NCI-H774 (cell line): ENCODE results near the gene DCP1B.

Experiments
- DNase-seq: peaks from one replicate; lab custom pipeline; 2025; lab: John Stamatoyannopoulos, UW

DCP1B gene

GRCh38 chr12:2004113-2004929 lies at the start of gene DCP1B:
TSS of gene DCP1B (minus strand) at chr12:2004457. CDS start at chr12:2004431, 26 bp downstream.
- DNase-seq = peak; percentile 97

DNA sequence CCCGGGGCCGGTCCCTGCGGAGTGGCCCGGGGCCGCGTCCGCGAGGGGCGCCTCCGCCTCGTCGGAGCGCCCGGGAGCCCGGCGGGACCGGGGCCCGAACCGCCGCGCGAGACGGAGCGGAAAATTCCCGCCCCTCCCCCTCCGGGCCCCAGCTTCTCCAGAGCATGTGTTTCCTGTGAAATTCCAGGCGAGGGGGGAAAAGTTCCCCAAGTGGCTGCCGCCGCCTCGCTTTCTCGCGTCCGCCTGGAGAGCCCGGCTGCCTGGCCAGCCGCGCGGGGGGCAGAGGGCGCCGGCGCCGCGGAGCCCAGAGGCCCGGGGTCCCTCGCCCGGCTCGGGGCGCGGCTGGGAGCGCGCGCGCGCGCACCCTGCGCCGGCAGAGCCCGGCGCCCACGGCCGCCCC lies 49.4 kb upstream of the DCP1B start:
- DNase-seq = peak; percentile 30

- peak; percentile 62 for DNase-seq
These were observed 48.8 kb upstream of the DCP1B start, which contains the start of gene CACNA1C for GRCh38 chr12:2052826-2053678. TSS of gene CACNA1C (plus strand) at chr12:2052987. CDS start at chr12:2053563, 576 bp downstream.

- no peak for DNase-seq
These were observed 47.7 kb upstream of the DCP1B start for GRCh38 chr12:2051700-2052621.

- no peak for DNase-seq
These were observed 45.6 kb upstream of the DCP1B start for GRCh38 chr12:2049604-2050540.

GRCh38 chr12:2047752-2048151 lies 43.5 kb upstream of the DCP1B start:
- no peak for DNase-seq

DNA sequence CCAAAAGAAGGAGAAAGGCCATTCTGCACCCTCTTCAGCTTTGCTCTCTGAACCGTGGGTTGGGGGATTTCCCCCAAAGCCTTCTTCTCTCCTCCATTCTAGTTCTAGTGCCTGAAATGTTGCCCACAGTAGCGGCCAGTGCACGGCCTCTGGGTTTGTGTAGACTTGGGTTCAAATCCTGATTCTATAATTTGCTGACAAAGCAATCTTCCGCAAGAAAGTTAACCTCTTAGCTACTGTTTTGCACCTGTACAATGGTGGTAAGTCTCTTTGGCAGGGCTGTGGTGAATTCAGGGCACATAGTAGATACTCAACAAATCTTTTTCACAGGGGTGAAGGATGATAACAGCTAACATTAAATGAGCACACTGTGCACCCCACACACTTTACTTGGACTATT lies 42.7 kb upstream of the DCP1B start:
- no peak for DNase-seq

- no peak for DNase-seq
These were observed 39.9 kb upstream of the DCP1B start for GRCh38 chr12:2044165-2044564.

GRCh38 chr12:2043054-2043453 lies 38.8 kb upstream of the DCP1B start:
- DNase-seq = no peak

DNA sequence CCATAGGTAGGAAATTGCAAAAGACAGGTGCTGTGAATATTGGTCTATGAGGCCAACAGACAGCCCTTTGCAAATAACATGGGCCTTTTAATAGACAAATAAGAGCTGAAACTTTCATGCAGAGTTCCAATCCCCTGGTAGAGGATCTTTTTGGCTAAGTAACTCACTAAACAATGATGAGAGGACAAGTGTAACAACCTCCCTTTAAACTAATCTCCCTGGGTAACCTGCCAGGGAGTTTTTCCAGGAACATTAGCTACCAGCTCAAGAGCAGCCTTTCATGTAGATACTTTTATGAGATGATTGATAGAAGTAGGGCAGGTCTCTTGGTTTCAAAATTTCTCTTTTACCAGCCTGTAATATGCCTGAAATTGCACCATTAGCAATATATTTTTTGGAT lies 34.8 kb upstream of the DCP1B start:
- peak; percentile 55 for DNase-seq

DNA sequence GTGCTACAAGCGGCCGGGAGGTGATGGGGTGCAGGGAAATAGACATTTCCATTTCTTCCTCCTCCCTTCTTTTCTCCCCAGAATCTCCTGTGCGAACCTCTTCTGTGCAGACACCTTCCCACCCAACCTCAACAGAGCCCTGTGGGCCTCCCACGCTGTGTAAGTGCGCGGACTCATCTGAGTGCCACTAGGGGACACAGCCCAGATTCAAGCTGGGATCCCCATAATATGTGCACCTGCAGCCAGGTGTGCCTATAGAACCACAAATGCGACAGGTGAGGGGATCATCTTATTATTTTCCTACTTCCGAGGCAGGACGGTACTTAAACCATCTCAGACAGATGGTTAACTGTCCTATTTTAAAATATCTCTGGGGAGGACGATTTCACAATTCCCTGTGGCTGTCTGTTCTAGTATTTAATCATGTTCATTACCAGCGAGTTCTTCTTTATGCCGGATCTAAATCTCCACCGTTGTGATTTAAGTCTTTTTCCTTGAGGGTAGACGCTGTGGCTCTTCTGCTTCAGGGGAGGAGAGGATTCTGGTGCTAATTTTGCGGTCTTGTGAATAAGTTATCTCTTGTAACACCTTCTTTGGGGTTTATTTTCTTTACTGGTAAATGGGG lies 31.3 kb upstream of the DCP1B start:
- DNase-seq = no peak

DNA sequence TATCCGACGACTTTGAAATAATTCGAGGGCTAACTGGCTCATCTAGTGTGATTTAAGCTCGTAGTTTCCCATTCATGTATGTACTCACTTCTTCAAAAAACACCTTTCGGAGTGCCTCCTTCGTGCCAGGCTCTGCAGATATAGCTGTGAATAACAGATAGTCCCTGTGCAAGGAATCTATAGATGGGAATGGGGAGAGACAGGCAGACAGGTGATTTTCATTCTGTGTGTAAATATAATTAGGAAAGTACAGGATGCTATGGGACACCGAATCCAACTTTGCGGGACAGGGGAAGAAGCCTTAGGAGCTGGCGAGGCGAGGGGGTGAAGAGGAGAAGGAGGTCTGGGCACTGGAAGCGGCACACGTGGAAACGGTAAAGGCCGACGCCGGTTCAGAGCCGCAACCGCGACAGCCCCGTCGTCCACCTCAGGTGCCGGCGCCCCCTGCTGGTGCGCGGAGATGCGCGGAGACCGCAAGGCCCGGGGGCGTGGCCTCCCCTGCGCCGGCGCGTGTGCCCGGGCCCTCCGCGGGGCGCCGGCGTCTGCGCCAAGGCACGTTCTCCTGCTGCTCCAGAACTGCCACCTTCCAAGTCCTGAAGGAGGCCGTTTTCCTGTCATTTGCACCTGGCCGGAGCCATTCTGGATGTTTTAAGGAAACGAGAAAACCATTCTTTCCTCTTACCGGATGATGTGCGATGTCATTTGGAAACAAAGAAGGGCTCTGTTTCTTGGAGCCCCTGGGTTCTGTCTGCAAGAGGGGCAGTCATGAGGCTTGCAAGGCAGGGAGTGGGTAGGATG lies 30.6 kb upstream of the DCP1B start:
- DNase-seq = peak; percentile 95

GRCh38 chr12:2032506-2032905 lies 28.2 kb upstream of the DCP1B start:
- no peak for DNase-seq

GRCh38 chr12:2029851-2030250 lies 25.6 kb upstream of the DCP1B start:
- DNase-seq = no peak

- no peak for DNase-seq
These were observed 23.1 kb upstream of the DCP1B start for GRCh38 chr12:2027351-2027750.

- peak; percentile 12 for DNase-seq
These were observed 19.1 kb upstream of the DCP1B start for GRCh38 chr12:2023365-2023764.

- no peak for DNase-seq
These were observed 16.3 kb upstream of the DCP1B start for GRCh38 chr12:2020511-2020910.

- DNase-seq = no peak
These were observed 14.9 kb upstream of the DCP1B start for GRCh38 chr12:2019126-2019525.

DNA sequence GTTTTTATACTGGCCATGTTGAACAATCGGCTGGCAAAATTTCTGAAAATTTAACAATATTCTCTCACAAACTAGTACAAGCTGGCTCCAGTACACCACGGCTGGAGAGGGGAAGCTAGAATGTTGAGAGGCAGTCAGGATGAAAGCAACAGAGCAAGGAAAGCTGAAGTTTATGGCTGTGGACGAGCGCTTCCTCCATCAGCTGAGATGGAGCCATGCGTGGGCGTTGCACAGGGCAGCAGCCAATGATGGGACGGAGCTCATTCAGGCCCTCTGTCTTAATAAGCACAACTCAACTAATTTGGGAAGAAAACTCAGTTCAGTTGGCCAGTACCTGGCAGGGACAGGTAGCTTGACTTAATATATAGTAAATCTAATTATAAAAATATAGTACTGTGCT lies 14.1 kb upstream of the DCP1B start:
- no peak for DNase-seq
